Prostate gland (tissue), 2 donors: Measurements from ENCODE around the gene FAM83F.

Source experiments
- POLR2A ChIP-seq: fragments of 450-650 bp; IDR thresholded peaks from one replicate; pipeline ENCODE4 v1.6.1; 2016; ENCODE audit warnings: antibody characterized with exemption, mild to moderate bottlenecking
- POLR2AphosphoS5 ChIP-seq: sonication (generic); formaldehyde crosslinking; IDR thresholded peaks from one replicate; pipeline ENCODE4 v1.6.1; 2017; ENCODE audit warnings: antibody characterized with exemption
- TF ChIP-seq, protein P1 (sequence below), 4 experiments: fragments of 200-600 bp in 2 of 4; fragments of 450-650 bp in 2 of 4; sonication (generic) in 2 of 4; IDR thresholded peaks; 1 replicate in 3 of 4; 2 replicates in 1 of 4; pipeline ENCODE4 v1.5.1; 2016 to 2019; ENCODE audit warnings: antibody characterized with exemption in 4 of 4, mild to moderate bottlenecking in 2 of 4, moderate library complexity in 2 of 4

DNA sequence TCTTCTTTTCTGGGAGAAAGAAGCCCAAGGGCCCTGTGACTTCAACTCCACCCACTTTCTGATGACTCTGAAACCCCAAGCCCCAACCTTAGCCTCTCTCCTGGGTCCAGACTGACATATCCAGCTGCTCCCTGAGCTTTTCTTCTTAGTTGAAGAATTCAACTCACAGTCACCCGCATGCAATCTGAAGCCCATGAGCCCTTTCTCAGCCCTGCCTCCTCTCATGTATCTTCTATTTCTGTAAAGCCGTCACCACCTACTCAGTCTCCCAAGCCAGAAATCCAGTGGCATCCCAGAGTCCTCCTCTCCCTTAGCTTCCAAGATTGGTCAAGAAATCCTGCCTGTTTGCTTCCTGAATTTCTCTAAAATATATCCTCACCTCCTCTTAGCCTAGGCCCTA lies 41.7 kb upstream of the FAM83F start:
- TF ChIP-seq, protein P1, sequence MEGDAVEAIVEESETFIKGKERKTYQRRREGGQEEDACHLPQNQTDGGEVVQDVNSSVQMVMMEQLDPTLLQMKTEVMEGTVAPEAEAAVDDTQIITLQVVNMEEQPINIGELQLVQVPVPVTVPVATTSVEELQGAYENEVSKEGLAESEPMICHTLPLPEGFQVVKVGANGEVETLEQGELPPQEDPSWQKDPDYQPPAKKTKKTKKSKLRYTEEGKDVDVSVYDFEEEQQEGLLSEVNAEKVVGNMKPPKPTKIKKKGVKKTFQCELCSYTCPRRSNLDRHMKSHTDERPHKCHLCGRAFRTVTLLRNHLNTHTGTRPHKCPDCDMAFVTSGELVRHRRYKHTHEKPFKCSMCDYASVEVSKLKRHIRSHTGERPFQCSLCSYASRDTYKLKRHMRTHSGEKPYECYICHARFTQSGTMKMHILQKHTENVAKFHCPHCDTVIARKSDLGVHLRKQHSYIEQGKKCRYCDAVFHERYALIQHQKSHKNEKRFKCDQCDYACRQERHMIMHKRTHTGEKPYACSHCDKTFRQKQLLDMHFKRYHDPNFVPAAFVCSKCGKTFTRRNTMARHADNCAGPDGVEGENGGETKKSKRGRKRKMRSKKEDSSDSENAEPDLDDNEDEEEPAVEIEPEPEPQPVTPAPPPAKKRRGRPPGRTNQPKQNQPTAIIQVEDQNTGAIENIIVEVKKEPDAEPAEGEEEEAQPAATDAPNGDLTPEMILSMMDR (IDR thresholded peaks at IDR 0.05): no peak
- TF ChIP-seq POLR2A (no peak), POLR2AphosphoS5 (no peak)
